ENCODE data around the gene LRRK1.

- no peak for TF ChIP-seq CTCF (conservative IDR thresholded peaks at IDR 0.05 in 1 of 2, IDR thresholded peaks at IDR 0.05 in 1 of 2; ENCODE audit: extremely low read depth in 1 of 2, insufficient read depth in 1 of 2, low read depth in 1 of 2, low read length in 2 of 2)
- TF ChIP-seq EZH2 (IDR thresholded peaks at IDR 0.05; ENCODE audit: borderline replicate concordance, low read length) = no peak
Observed at GRCh38 chr15:100949691-100950090, 30.5 kb downstream of the LRRK1 start.

Measured in mammary epithelial cell (primary cell).